GM08714 (cell line): ENCODE measurements around the gene KRABD2.
"Not testable (repeated sequence)": the region's sequence is repeated elsewhere in the genome, so short reads cannot be mapped to it uniquely, and the experiment has no call there.

Experiments
- H3K4me3 ChIP-seq: fragments of 200-500 bp; sonication (Bioruptor generic); 2 replicates; pipeline ENCODE4 v1.5.1; 2014; ENCODE audit warnings: mild to moderate bottlenecking, low read length, inconsistent platforms
- ZNF274 ChIP-seq: IDR thresholded peaks from 2 replicates; pipeline ENCODE4 v1.6.1; 2012; ENCODE audit warnings: mild to moderate bottlenecking, low read depth, low read length

KRABD2 gene

GRCh38 chr17:8402921-8403536 lies 26.5 kb upstream of the KRABD2 start:
- no peak overlapping the region for H3K4me3 ChIP-seq
- no peak for TF ChIP-seq ZNF274

DNA sequence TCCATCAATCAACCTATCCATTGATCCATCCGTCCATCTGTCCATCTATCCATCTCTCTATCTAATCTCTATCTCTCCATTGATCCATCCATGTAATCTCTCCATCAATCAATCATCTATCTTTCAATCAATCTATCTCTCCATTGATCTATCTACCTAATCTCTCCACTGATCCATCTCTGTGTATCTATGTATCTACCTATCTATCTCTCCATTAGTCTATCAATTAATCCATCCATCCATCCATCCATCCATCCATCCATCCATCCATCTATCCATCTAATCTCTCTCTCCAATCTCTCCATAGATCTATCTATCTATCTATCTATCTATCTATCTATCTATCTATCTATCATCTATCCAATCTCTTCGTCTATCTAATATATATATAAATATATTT lies 24.6 kb upstream of the KRABD2 start:
- TF ChIP-seq ZNF274 = no peak
- no peak overlapping the region for H3K4me3 ChIP-seq

DNA sequence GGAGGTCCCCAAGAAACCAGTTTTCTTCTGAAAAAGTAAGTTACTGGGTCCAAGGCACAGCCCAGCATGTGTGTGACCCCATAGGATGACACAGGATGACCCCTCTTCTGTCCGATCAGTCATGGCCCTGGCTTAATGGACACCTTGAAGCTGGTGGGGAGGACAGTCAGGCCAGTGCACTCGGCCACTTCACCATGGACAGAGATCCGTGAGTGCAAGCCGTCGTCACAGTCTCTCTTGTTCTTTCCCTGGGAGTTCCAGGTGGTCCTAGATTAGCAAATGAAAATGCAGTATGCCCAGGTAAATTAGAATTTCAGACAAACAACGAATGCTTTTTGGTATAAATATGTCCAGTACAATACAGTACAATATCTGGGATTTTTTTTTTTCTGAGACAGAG lies 22.5 kb upstream of the KRABD2 start:
- TF ChIP-seq ZNF274 = no peak
- no peak overlapping the region for H3K4me3 ChIP-seq

DNA sequence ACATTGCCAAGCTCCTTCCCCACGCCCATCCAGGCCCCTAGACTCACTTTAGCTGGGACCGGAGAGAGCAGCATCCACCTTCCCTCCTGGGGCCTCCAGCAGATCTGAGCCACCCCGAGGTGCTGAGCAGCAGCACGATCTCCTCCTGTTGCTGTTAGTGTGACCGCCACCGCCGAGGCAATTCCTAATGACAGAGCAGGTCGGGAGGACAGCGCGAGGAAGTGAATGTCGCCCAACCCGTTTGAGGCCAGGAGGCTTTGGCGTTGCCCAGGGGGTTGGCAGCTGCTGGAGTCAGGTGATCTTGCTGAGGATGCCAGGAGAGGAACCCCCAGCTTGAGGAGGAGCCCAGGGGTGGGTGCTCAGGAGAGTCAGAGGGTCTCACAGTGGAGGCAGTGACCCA lies 21.1 kb upstream of the KRABD2 start, which contains the start of gene RNF222:
Gene RNF222, minus strand, starts transcription at position 192 of the 400 bp plus-strand sequence. CDS start 4,366 bp downstream, outside the sequence.
- TF ChIP-seq ZNF274 = no peak
- H3K4me3 ChIP-seq = no peak within 1 kb of the TSS

DNA sequence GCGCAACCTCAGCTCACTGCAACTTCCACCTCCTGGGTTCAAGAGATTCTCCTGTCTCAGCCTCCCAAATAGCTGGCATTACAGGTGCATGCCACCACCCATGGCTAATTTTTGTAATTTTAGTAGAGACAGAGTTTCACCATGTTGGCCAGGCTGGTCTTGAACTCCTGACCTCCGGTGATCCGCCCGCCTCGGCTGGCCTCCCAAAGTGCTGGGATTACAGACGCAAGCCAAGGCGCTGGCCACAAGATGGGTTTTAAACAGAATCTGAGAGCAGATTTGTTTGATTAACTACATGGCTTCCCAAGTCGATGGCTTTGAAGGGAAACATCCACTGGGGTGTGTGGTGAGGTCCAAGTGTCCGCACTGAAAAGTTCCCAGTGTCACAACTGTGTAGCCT lies 18.0 kb upstream of the KRABD2 start:
- H3K4me3 ChIP-seq = not testable (repeated sequence)

GRCh38 chr17:8393470-8394231 lies 17.1 kb upstream of the KRABD2 start:
- no peak for TF ChIP-seq ZNF274
- H3K4me3 ChIP-seq = no peak overlapping the region

DNA sequence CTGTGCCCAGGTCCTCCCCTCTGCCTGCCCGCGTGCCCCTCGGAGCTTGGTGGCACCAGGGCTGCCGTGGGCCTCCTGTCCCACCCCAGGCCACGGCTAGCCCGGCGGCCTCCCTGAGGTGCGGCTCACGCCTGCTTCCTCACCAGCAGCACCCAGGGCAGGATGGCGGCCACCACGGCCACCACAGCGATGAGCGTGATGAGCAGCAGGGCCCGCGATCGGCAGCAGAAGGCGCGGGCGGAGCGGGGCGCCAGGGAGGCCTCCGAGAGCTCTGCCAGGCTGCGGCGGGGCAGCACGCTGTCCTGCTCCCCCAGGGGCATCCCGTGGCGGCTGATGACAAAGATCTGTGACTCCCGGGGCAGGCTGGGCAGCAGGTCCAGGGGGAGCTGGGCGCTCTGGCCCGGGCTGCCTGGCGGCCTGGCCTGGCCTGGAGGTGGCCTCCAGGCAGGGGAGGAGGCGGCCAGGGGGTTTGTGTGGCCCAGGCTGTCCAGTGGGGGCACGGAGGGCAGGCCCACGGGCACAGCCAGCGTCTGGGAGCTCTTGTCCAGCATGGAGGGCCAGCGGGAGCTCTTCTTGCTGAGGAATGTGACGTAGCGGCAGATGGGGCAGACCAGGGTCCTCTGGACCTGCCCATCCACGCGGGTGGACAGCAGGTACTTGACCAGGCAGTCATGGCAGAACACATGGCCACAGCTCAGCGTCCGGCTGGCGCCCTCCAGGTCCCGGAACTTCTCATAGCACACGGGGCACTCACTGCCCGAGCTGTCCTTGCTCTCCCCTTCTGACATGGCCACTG lies 16.4 kb upstream of the KRABD2 start:
- no peak overlapping the region for H3K4me3 ChIP-seq
- TF ChIP-seq ZNF274 = no peak

GRCh38 chr17:8392274-8392673 lies 15.8 kb upstream of the KRABD2 start:
- TF ChIP-seq ZNF274 = no peak
- no peak overlapping the region for H3K4me3 ChIP-seq

- no peak overlapping the region for H3K4me3 ChIP-seq
- TF ChIP-seq ZNF274 = no peak
Measured at GRCh38 chr17:8391711-8392110, 15.2 kb upstream of the KRABD2 start.

GRCh38 chr17:8387914-8388651 lies 11.6 kb upstream of the KRABD2 start:
- H3K4me3 ChIP-seq = no peak overlapping the region
- TF ChIP-seq ZNF274 = no peak

DNA sequence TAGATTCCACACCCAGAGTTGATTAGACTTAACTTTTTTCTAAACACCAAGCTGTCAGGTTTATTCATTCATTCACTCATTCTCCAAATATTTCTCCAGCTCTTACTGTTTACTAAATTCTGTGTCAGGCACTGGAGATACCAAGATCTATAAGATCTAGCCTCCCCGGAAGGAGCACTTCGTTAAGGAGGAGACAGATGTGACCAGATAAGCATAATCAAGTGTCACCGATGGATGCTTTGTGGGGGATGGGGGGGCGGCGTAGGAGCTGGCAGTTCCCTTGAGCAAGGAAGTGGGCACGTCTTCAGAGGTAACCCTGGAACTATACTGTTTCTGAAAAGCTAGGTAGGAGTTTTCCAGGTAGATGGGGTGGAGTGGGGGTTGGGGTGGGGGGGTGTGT lies 10.3 kb upstream of the KRABD2 start:
- no peak overlapping the region for H3K4me3 ChIP-seq
- no peak for TF ChIP-seq ZNF274

DNA sequence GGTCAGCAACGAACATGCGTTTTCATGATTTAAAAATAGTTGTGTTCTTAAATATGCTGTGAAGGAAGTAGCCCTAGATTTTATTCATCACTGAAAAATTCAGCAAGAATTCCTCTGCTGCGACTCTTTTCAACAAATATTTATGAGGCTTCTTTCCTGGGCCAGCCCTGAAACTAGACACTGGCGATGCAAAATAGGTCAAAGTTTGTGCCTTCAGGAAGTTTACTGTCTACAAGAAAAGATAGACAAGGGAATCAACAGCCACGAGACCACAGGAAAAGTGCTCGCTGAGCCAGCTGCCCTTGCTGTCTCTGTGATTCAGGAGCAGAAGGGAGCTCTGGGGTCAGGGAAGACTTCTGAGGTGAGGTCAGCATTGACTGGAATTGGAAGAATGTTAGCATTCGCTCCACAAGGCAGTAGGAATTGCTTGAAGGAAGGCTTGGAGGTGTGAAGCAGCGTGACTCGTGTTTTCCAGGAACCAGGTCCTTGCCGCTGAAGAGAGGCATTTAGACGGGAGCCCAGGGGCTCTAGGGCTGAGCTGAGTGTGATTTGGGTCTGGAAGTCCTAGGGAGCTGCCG lies 8.4 kb upstream of the KRABD2 start:
- no peak overlapping the region for H3K4me3 ChIP-seq
- no peak for TF ChIP-seq ZNF274

DNA sequence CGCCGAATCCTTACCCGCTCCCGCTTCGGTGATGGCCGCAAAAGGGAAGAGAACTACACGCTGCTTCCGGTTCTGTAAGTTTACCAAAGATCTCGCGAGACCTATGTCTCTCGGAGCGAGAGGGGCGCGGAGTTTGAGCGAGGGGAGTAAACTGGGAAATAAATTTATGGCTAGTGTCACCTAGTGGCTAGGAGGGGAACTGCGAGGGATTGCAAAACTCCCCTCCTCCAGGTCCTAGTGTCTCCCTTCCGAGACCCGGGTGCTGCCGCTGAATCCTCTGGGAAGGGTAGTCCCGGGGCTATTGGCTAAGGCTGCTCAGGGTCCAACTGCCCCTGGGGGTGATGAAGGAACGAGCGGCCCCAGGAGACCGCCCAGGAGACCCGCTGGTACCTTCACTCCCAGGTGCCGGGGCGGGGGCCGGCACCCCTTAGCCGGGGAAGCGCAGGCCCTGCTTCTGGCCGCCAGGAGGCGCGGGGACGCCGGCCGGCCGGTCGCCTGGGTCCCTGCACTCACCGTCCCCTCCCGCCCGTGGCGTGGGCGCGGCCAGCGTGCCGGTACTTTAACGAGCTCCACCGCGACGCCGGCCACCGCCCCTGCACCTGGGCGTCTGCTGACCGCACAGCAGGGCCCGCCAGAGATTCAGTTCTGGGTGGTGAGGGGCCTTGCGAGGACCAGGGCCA lies 6.8 kb upstream of the KRABD2 start, which contains the start of gene RPL26:
Gene RPL26, minus strand, starts transcription at position 51 of the 680 bp plus-strand sequence. CDS start 883 bp downstream, outside the sequence.
- no peak for TF ChIP-seq ZNF274
- peak within 1 kb of the TSS; percentile 96 for H3K4me3 ChIP-seq
